NCI-H187 (cell line): ENCODE measurements around the gene TACR1.
"Not testable (repeated sequence)": the region's sequence is repeated elsewhere in the genome, so short reads cannot be mapped to it uniquely, and the experiment has no call there.

ENCODE experiments used
- DNase-seq, 2 experiments: peaks; one replicate each; lab custom pipeline; 2025; lab: John Stamatoyannopoulos, UW

Gene TACR1

DNA sequence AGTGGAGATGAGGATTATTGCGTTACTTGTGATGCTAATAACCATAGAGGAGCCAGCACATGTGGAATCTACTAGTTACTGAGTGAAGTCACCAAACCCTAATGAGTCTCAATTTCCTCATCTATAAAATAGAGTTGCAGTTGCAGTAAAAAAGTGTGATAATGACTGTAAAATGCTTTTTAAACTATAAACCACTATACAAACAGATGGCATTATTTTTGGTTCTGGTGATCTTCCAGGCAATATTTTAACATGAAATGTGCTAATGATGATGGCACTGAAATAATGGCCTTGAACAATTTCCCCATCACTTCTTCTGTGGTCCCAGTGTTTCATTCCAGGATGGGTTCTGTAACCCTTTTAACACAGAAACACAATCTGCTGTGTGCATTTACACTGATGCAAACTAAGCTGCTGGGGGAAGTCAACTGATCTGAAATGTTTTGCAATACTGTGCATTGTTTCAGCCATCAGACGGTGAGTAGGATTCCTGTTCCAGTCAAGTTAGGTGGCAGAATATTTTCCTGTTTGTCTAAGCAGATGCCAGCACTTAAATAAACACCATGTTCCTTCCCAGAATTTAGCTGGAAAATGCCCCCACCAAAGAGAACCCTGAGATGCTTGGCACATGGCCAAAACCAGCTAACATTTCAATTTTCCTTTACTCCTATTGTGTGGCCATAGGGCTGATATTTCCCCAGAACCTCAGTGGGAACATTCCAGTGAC is 52.6 kb downstream of the TACR1 start:
- DNase-seq, result no peak

DNA sequence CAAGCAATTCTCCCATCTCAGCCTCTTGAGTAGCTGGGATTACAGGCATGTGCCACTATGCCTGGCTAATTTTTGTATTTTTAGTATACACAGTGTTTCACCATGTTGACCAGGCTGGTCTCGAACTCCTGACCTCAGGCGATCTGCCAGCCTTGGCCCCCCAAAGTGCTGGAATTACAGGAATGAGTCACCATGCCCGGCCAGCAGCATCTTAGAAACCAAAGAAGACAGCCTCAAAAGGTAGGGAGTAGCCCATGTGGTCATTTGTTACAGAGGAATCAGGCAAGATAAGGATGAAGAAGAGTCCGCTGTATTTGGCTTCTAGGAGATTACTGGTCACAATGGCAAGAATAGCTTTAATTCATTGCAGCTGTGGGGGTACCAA is 53.1 kb downstream of the TACR1 start:
- DNase-seq, result not testable (repeated sequence)

DNA sequence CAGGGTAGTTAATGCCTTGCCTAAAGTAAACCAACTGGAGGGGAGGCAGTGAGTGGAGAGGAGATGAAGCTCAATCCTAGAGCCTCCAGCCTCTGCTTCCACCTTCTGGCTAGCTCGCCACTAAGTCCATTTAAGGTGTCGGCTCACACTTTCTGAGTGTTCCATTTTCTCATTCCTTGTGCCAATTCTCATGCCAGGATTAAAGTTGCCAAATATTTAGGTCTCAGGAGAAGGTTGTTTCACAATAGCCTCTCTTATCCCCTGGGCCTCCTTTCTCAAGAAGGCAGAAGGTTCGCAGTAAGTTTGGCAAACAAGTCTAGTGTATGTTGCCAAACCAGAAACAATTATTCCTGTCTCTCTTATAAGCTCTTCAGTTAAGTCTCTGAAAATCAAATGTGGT is 57.2 kb downstream of the TACR1 start:
- DNase-seq, result no peak

DNA sequence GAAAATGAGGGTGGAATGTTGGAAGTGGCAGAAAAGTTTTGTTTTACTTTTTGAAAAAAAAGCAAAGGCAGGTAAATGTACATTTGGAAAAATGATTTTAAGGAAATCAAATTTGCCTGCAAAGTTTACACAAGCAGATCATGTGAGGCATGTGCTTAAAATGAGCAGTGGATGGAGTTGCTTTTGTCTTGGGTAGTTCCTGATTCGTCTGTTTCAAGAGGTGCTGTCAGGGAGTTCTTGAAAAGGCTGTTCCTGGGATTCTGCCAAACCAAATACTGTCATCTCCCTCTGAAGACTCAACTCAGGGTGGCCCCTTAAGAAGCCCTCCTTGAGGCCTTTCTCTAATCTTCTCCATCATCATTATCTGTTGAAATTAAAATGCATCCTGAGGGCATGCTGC is 59.0 kb downstream of the TACR1 start:
- DNase-seq, result no peak

DNA sequence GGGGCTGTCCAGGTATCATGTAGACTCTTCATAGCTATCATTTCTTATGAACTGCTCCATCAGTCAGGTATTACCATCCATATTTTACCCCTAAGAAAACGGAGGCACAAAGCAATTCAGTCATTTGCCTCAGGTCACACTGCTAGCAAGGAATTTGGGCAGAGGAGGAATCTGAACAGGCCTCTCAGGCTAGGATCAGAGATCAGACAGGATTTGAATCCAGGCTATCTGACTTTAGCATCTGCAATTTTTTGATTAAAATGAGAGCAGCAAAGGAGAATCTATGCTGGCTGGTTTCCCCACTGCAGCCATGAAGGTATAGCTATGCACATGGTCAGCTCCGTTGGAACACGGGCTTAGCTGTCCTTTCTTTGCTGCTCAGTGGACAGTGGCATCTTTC is 60.1 kb downstream of the TACR1 start:
- DNase-seq, result no peak

GRCh38 chr2:75138528-75138927 is 60.8 kb downstream of the TACR1 start:
- no peak for DNase-seq

GRCh38 chr2:75135776-75136400 is 63.4 kb downstream of the TACR1 start:
- DNase-seq, result no peak

- no peak for DNase-seq
These were observed 64.5 kb downstream of the TACR1 start for GRCh38 chr2:75134860-75135259.

- DNase-seq, result no peak
These were observed 65.4 kb downstream of the TACR1 start for GRCh38 chr2:75133621-75134570.

GRCh38 chr2:75130171-75130570 is 69.1 kb downstream of the TACR1 start:
- DNase-seq, result no peak

- DNase-seq, result no peak
These were observed 75.4 kb downstream of the TACR1 start for GRCh38 chr2:75123876-75124275.

- DNase-seq, result no peak
These were observed 86.0 kb downstream of the TACR1 start for GRCh38 chr2:75113231-75113869.

DNA sequence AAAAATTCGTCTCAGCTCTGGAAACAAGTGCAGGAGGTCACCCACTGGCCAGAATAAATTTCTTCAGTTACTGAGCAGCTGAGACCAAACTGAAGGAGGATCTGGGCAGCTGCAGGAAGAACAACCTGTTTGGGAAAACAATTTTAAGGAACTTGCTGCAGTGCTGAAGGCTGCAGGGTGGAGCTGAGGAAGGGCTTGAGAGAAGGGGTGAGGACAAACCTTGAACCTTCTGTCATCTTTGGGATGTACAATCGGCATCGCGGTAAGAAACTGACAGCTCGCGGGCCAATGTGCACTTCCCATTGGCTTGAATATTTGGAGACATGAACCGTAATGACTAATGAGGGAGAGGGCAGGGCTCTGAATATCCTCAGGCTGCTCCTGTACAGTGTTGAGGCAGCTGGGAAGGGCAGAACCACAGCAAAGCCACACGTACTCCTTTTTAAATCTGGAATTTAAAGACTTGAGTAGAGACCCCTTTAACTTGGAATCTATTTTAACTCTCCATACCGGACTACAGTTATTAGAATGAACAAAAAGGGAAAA is 90.3 kb downstream of the TACR1 start:
- DNase-seq, result no peak

- DNase-seq, result no peak
These were observed 97.3 kb downstream of the TACR1 start for GRCh38 chr2:75102011-75102410.

- no peak for DNase-seq
These were observed 98.5 kb downstream of the TACR1 start for GRCh38 chr2:75100801-75101151.

- DNase-seq, result peak; percentile 10 to 48
These were observed 99.1 kb downstream of the TACR1 start for GRCh38 chr2:75100011-75100800.

DNA sequence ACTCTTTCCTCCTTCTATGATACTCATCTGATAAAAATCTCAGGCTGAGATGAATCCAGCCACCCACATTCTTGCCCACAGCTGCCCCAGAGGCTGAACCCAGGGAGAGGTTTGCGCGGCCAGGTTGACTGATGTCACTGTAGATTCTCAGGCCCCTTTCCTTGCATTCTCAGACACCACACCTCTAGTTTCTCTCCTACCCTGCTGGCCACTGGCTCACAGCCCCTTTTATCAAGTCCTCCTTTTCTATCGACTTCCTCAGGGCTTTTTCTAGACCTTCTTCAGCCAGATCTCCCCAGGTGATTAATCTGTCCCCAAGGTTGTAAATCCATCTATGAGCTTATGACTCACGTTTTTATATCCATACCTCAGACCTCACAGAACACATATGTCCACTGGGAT is 99.8 kb downstream of the TACR1 start:
- DNase-seq, result no peak

DNA sequence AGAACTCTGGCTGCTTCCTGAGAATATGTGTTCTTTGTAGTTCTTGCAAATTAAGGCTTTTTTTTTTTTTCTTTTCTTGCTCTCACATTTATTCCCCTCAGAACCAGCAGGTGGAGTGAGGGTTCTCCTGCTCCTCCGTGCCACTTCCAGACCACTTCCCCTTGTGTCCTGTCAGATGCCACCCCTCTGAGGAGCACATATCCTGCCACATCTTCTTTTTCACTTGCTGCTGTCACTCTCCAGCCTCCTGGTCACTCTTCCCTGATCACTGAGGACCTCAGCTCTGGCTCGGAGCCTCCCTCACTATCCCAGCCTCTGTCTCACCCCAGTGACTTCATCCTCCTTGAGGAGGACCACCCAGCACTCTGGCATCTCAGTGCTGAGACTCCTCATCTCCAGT is 100.5 kb downstream of the TACR1 start:
- DNase-seq, result no peak

DNA sequence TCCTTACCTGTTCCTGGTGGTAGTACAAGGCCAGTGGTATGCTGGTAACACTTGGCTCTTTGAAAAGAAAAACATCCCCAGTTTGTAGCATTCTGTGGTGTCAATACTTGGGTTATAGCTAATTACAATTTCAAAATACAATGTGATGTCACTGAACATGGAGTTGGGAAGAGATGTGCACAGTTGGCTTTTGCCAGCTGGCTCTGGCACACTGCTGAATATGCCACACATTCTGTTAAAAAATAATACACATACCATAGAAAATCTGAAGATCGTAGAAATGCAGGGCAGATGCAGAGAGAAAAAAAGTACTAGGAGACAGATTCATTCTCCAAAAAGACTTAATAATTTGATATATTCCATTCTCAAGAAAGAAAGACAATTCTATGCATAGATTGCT is 101.5 kb downstream of the TACR1 start:
- DNase-seq, result no peak

DNA sequence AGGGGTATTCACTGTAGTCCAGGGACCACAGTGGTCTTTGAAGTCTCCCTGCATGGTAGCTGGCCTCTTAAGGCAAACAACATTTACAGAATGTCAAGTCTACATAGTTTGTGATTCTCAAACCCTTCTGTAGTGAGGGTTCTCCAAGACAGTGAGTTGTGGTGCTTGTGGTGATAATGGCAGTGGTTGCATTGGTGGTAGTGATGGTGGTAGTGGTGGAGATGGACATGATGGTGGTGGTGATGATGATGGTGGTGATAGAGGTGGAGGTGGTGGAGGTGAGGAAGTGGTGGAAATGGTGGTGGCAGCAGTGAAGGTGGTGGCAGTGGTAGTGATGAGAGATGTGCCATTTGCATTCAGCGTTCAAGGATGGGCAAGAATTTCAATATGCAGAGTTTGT is 104.9 kb downstream of the TACR1 start:
- no peak for DNase-seq

DNA sequence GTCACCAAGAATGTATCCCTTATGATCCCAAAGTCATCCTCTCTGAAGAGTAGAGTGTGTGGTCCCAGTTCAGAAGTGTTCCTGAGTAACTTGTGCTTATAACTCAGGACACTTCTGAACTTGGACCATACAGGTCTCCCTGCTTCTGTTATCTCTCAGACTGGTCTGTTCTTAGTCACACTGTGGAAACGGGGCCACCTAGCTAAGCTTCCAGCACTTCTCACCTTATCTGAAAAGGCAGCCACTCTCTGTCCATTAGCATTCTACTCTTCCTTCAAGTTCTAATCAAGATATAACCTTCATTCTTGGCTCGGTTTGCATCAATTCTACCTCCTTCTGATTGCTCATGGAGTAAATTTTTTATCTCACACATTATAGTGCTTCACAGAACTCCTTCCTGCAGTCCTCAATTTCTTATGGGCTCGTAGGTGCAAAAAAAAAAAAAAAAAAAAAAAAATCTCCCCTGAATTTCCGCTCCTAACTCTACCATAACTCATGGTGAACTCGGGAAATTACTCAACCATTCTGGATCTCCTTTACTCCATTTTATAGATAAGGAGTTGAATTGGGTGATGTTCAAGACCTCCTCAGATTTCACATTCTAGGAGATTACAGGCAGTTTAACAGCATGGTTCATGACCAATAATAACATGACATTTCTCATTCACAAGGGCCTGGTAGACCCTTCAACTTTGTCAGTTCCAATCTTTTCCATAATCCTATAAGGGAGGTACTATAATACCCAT is 108.4 kb downstream of the TACR1 start:
- no peak for DNase-seq
